Neuronal stem cell (in vitro differentiated cells): ENCODE data around the gene SLC19A2.

ENCODE experiments used
- DNase-seq: peaks from one replicate; pipeline ENCODE4 v3.0.0-alpha.2; 2013; ENCODE audit warnings: low spot score
- H2AFZ ChIP-seq: one replicate; pipeline ENCODE4 v1.6.1; 2013; ENCODE audit warnings: mild to moderate bottlenecking, low read length, inconsistent platforms
- H2AK5ac ChIP-seq: 2 replicates; pipeline ENCODE4 v1.6.1; 2013; ENCODE audit warnings: low read depth, mild to moderate bottlenecking, inconsistent platforms, low read length, moderate library complexity, mixed read lengths
- H2BK120ac ChIP-seq: 2 replicates; pipeline ENCODE4 v1.6.1; 2013; ENCODE audit warnings: low read depth, mild to moderate bottlenecking, inconsistent platforms, low read length, moderate library complexity, mixed read lengths
- H2BK12ac ChIP-seq: one replicate; pipeline ENCODE4 v1.6.1; 2013; ENCODE audit warnings: low read length, inconsistent platforms
- H2BK15ac ChIP-seq: 2 replicates; pipeline ENCODE4 v1.6.1; 2013; ENCODE audit warnings: mild to moderate bottlenecking, low read length, inconsistent platforms, mixed read lengths
- H2BK5ac ChIP-seq: one replicate; pipeline ENCODE4 v1.6.1; 2013; ENCODE audit warnings: inconsistent platforms, mild to moderate bottlenecking, low read length, moderate library complexity
- H3K14ac ChIP-seq: one replicate; pipeline ENCODE4 v1.6.1; 2013; ENCODE audit warnings: low read length, inconsistent platforms
- H3K18ac ChIP-seq: 2 replicates; pipeline ENCODE4 v1.6.1; 2013; ENCODE audit warnings: low read length, inconsistent platforms
- H3K23ac ChIP-seq: 2 replicates; pipeline ENCODE4 v1.6.1; 2013; ENCODE audit warnings: low read depth, mild to moderate bottlenecking, mixed read lengths, low read length, inconsistent platforms; ENCODE audit not compliant: poor library complexity
- H3K27ac ChIP-seq: replicated peaks from 3 replicates; pipeline ENCODE4 v1.5.1; 2013; ENCODE audit warnings: low read length, inconsistent platforms
- H3K27me3 ChIP-seq, 3 experiments: 2 replicates each; pipeline ENCODE4 v1.6.1; 2013; ENCODE audit warnings: low read length in 3 of 3, mild to moderate bottlenecking in 2 of 3, inconsistent platforms in 1 of 3, low read depth in 1 of 3, mixed read lengths in 1 of 3, moderate library complexity in 1 of 3; ENCODE audit not compliant: control insufficient read depth in 3 of 3, insufficient read depth in 3 of 3
- H3K36me3 ChIP-seq, 2 donors: replicated peaks in 1 of 2; 2 replicates each; pipeline ENCODE4 v1.6.1; 2013; ENCODE audit warnings: low read length in 2 of 2; ENCODE audit not compliant: control insufficient read depth in 2 of 2, insufficient read depth in 2 of 2
- H3K4ac ChIP-seq: 2 replicates; pipeline ENCODE4 v1.6.1; 2013; ENCODE audit warnings: inconsistent platforms, mild to moderate bottlenecking, low read length, moderate library complexity
- H3K4me1 ChIP-seq, 2 donors: 1 replicate in 1 of 2; 2 replicates in 1 of 2; pipeline ENCODE4 v1.6.1; 2013; ENCODE audit warnings: low read length in 2 of 2, low read depth in 1 of 2; ENCODE audit not compliant: control insufficient read depth in 2 of 2, insufficient read depth in 1 of 2
- H3K4me2 ChIP-seq: one replicate; pipeline ENCODE4 v1.6.1; 2013; ENCODE audit warnings: mild to moderate bottlenecking, low read length, inconsistent platforms; ENCODE audit not compliant: insufficient read depth, poor library complexity, severe bottlenecking
- H3K4me3 ChIP-seq, 2 donors: 2 replicates each; pipeline ENCODE4 v1.5.1; 2013; ENCODE audit warnings: low read length in 2 of 2, mild to moderate bottlenecking in 2 of 2, inconsistent platforms in 1 of 2, moderate library complexity in 1 of 2
- H3K79me1 ChIP-seq: one replicate; pipeline ENCODE4 v1.6.1; 2013; ENCODE audit warnings: low read depth, mild to moderate bottlenecking, inconsistent platforms, low read length, moderate library complexity
- H3K9ac ChIP-seq: one replicate; pipeline ENCODE4 v1.6.1; 2013; ENCODE audit warnings: mild to moderate bottlenecking, low read depth, low read length, inconsistent platforms; ENCODE audit not compliant: poor library complexity
- H3K9me3 ChIP-seq, 2 donors: replicated peaks in 1 of 2; 2 replicates each; pipeline versions ENCODE3 to v1.6.1; 2013; ENCODE audit warnings: low read length in 2 of 2, mild to moderate bottlenecking in 2 of 2, inconsistent platforms in 1 of 2, low read depth in 1 of 2, mixed read lengths in 1 of 2, moderate library complexity in 1 of 2; ENCODE audit not compliant: control insufficient read depth in 2 of 2, insufficient read depth in 1 of 2
- H4K8ac ChIP-seq: one replicate; pipeline ENCODE4 v1.6.1; 2013; ENCODE audit warnings: low read depth, mild to moderate bottlenecking, inconsistent platforms, low read length, moderate library complexity
- H4K91ac ChIP-seq: one replicate; pipeline ENCODE4 v1.6.1; 2013; ENCODE audit warnings: low read length, low read depth, mild to moderate bottlenecking, inconsistent platforms; ENCODE audit not compliant: poor library complexity
- WGBS, 2 donors: extraction: QIAGEN DNeasy Blood & Tissue Kit; methylation state at CpG; one replicate each; pipeline ENCODE4 v1.1.7; 2013; ENCODE audit warnings: missing lambda C conversion rate in 2 of 2, mixed read lengths in 1 of 2; ENCODE audit not compliant: insufficient read length in 2 of 2, insufficient replicate concordance in 1 of 2; ENCODE audit errors: extremely low coverage in 2 of 2; 5-methylcytosine and 5-hydroxymethylcytosine counted together

The SLC19A2 gene

GRCh38 chr1:169511316-169512005, 25.7 kb upstream of the SLC19A2 start:
- Histone ChIP-seq H4K8ac (no peak overlapping the region), H3K18ac (no peak overlapping the region), H3K4ac (no peak overlapping the region), H3K36me3 (no peaks in the 10 kb centered on the region), H3K4me1 (no peaks in the 10 kb centered on the region), H2AK5ac (no peak overlapping the region), H2BK5ac (no peak overlapping the region), H2BK15ac (no peak overlapping the region), H2BK120ac (no peak overlapping the region), H3K27me3 (no peaks in the 10 kb centered on the region), H3K27ac (no peak overlapping the region), H4K91ac (no peak overlapping the region), H2AFZ (no peak overlapping the region), H3K23ac (no peak overlapping the region), H3K9ac (no peak overlapping the region), H3K79me1 (no peaks in the 10 kb centered on the region), H3K4me3 (no peak overlapping the region), H3K14ac (no peak overlapping the region), H3K4me2 (no peak overlapping the region), H3K9me3 (no peaks in the 10 kb centered on the region), H2BK12ac (no peak overlapping the region)
- WGBS, 2 donors, result no CpG with 5 or more reads among the region's 3 CpGs
- no peak for DNase-seq

GRCh38 chr1:169510060-169510459, 24.3 kb upstream of the SLC19A2 start:
- no peak overlapping the region for H2BK120ac ChIP-seq
- H3K4ac ChIP-seq, result no peak overlapping the region
- WGBS, 2 donors, result 100% methylated on average over 1 of the region's 4 CpGs; no CpG with 5 or more reads in 1 of the 2 donors
- H3K27ac ChIP-seq, result no peak overlapping the region
- H3K36me3 ChIP-seq, result no peaks in the 10 kb centered on the region
- no peak overlapping the region for H2AFZ ChIP-seq
- DNase-seq, result no peak
- H3K4me2 ChIP-seq, result no peak overlapping the region
- H2BK5ac ChIP-seq, result no peak overlapping the region
- no peak overlapping the region for H3K14ac ChIP-seq
- H2AK5ac ChIP-seq, result no peak overlapping the region
- no peak overlapping the region for H2BK12ac ChIP-seq
- H3K79me1 ChIP-seq, result no peaks in the 10 kb centered on the region
- no peak overlapping the region for H3K9ac ChIP-seq
- H3K4me1 ChIP-seq, result no peaks in the 10 kb centered on the region
- no peak overlapping the region for H2BK15ac ChIP-seq
- H3K9me3 ChIP-seq, result no peaks in the 10 kb centered on the region
- no peaks in the 10 kb centered on the region for H3K27me3 ChIP-seq
- no peak overlapping the region for H3K23ac ChIP-seq
- H4K91ac ChIP-seq, result no peak overlapping the region
- no peak overlapping the region for H3K4me3 ChIP-seq
- no peak overlapping the region for H3K18ac ChIP-seq
- no peak overlapping the region for H4K8ac ChIP-seq

GRCh38 chr1:169509354-169509753, 23.6 kb upstream of the SLC19A2 start:
- no CpG with 5 or more reads among the region's 1 CpG for WGBS, 2 donors
- DNase-seq, result no peak

DNA sequence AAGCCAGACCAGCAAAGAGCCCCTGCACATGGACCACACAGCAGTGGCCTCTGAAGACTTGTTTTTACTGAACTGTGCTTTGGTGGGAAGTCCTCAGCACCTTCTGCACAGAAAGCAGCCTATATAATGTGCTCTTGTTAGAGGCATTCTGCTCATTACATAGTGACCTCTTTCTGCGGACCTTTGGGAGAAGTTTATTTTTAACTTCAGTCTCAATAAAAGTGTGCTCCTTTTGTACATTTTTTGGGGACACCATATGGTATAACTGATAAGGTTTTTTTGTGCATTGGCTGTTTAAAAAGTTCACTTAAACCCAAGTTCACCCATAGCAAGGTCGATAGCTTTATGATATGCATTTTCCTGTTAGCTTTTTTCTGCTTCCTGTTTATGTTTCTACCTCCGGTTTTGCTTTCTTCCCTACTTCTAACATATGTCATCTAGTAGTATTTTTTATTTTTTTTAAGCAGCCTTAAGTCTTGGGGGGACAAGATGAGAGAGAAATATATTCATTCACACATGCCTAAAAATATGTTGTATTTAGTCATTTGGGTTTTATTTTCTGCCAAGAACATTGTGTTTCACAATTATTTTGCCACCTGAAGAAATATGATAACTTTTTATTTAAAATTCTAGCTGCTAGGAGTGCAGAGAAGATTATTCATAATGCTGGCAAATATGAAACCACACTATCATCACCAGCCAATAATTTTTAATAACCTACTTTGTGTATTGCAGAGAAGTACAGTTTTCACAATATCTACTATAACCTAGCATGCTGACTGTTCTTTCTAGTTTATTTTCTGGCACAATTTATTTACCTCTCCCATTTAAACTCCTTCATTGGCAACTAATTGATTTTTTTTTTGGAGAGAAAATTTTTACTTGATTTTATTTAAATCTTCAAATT, 22.9 kb upstream of the SLC19A2 start:
- Histone ChIP-seq H2AFZ (no peak overlapping the region), H2BK15ac (no peak overlapping the region), H2BK5ac (no peak overlapping the region), H3K27me3 (no peaks in the 10 kb centered on the region), H3K27ac (no peak overlapping the region), H3K4me1 (no peaks in the 10 kb centered on the region), H2BK120ac (no peak overlapping the region), H3K9ac (no peak overlapping the region), H3K9me3 (no peaks in the 10 kb centered on the region), H3K18ac (no peak overlapping the region), H2BK12ac (no peak overlapping the region), H3K4me3 (no peak overlapping the region), H3K36me3 (no peaks in the 10 kb centered on the region), H4K8ac (no peak overlapping the region), H3K14ac (no peak overlapping the region), H3K79me1 (no peaks in the 10 kb centered on the region), H3K4ac (no peak overlapping the region), H3K23ac (no peak overlapping the region), H3K4me2 (no peak overlapping the region), H2AK5ac (no peak overlapping the region), H4K91ac (no peak overlapping the region)
- DNase-seq, result no peak
- WGBS, 2 donors, result no CpG with 5 or more reads among the region's 3 CpGs

More at GRCh38 chr1:169509354-169509753, 23.6 kb upstream of the SLC19A2 start:
- Histone ChIP-seq H3K27ac (no peak overlapping the region), H2BK120ac (no peak overlapping the region), H2AK5ac (no peak overlapping the region), H2BK12ac (no peak overlapping the region), H3K4me1 (no peaks in the 10 kb centered on the region), H3K23ac (no peak overlapping the region), H3K4me2 (no peak overlapping the region), H4K91ac (no peak overlapping the region), H2AFZ (no peak overlapping the region), H3K27me3 (no peaks in the 10 kb centered on the region), H3K9ac (no peak overlapping the region), H3K14ac (no peak overlapping the region), H2BK5ac (no peak overlapping the region), H2BK15ac (no peak overlapping the region), H3K79me1 (no peaks in the 10 kb centered on the region), H3K4ac (no peak overlapping the region), H3K36me3 (no peaks in the 10 kb centered on the region), H4K8ac (no peak overlapping the region), H3K18ac (no peak overlapping the region), H3K9me3 (no peaks in the 10 kb centered on the region), H3K4me3 (no peak overlapping the region)
